SK-N-SH (cell line): Measurements from ENCODE around the gene MBD3.

Experiments used
- NFIC ChIP-seq: IDR thresholded peaks from 2 replicates; pipeline ENCODE4 v1.4.0; 2012; ENCODE audit warnings: borderline replicate concordance
- POLR2AphosphoS5 ChIP-seq: IDR thresholded peaks from 2 replicates; pipeline ENCODE4 v1.6.1; 2012; ENCODE audit warnings: low read depth, low read length

DNA sequence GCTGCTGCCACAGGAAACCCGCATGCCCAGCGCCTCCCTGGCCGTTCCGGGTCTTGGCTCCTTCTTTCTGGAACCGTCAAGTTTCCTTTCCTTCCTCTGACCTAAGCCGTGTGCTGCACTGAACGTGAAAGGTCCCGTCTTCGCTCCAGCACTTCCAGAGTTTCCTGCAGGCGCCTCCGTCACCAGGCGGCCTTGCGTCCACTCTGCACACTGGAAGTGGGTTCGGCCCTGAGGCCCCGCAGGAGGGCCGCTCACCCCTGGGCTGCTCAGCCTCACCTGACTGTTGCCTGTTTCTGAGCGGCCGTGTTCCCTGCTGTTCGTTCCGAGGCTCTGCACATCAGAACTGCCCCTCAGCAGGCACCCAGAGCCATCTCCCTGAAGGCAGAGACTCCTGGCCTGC is 12.3 kb downstream of the MBD3 start:
- TF ChIP-seq NFIC = no peak
- no peak for TF ChIP-seq POLR2AphosphoS5
